NCI-H69 (cell line): Measurements from ENCODE around the gene SMAD7.

Experiments
- DNase-seq: peaks from one replicate; lab custom pipeline; 2025; lab: John Stamatoyannopoulos, UW

The SMAD7 gene

DNA sequence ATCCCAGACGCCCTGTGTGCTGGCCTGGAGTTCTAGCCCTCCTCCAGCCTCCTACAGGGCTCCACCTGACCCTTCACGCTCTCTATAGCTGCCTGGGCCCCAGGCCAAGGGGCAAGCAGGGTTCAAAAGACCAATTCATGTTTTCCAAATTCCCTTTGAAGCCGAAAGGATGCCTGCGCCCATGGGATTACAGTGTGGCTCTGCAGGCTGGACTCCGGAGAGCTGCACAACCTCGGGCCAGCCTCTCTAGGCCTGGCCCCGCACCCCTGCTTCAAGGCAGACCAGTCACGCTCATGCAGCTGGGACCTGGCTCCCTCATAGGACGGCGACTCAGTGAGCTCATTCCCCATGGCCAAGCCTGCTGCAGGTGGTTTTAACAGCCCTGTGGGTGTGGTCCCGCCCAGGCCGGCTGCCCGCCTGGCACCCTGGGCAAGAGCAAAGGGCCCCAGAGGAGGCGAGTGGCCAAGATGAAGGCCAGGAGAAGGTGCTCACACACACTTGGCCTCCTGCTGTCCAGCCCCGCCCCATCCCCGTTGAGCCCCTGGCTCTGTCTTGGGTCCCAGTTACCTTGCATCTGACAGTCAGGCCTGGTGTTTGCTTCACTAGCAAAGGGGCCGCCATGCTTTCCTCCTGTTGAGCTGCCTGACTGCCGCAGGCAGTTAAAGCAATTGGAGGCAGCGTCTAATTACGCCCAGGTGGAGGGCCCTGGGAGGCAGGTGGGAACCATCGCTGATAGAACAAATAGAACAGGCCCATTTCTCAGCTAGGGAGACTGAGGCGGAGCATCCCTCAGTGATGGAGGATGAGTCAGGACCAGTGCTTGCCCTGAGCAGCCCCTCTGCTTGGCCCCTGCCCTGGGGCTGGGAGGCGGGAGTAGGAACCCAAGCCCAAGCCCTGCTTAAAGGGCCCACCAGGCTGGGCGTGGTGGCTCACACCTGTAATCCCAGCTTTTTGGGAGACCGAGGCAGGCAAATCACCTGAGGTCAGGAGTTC lies 56.9 kb downstream of the SMAD7 start:
- DNase-seq, result peak; percentile 99

DNA sequence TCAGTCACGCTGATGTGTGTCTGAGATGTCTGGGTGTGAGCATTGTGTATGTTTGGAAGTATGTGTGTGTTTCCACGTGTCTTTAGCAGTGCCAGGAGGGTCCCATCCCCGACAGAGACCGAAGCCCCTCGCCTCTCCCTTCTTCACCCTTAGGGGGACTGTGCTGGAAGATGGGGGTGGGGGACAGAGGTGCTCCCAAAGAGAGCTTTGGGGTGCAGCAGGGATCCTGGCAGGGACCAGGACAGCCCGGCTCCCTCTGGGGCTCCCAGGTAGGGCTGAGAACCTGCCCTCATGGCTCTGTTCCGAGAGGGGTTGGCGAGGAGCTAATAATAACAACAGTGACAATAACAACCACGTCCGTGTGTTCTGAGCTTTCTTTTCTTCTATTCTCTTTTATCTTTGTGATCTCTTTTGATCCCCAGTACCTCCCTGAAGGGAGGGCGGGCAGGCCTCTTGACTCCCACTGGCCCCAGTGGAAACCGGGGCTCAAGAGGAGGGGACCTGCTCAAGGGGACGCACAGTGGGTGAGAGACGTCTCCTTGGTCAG lies 57.6 kb downstream of the SMAD7 start:
- no peak for DNase-seq

DNA sequence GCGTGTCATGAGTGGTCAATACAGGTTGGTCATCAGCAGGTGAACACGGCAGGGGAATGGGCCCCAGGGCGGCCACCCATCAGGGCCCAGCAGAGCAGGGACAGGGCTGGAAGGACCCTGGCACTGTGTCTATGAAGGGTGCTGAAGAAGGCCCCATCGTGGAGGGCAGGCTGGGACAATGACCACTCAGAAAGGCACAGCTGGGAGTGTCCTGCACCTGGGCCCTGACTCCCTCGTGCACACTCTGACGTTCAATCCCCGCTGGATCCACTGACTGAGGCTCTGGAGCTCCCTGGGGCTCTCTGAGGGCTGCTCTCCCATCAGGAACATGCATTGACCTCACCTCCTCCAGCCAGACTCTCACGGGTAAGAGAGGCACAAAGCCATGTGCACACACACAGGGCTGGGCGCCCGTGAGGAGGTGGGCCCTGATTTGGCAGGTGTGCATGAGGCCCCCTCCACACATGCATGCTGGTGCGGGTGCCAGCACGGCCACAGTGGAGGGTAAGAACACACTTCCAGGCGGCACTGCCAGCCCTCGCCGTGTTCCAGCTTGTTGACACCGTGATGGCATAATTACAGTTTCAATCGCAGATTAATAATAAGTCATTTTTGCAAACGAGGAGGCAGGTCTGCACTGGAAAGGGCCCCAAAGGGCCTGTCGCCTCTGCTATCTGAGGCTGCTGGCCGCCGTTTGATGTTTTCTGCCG lies 58.5 kb downstream of the SMAD7 start:
- DNase-seq, result peak; percentile 96

DNA sequence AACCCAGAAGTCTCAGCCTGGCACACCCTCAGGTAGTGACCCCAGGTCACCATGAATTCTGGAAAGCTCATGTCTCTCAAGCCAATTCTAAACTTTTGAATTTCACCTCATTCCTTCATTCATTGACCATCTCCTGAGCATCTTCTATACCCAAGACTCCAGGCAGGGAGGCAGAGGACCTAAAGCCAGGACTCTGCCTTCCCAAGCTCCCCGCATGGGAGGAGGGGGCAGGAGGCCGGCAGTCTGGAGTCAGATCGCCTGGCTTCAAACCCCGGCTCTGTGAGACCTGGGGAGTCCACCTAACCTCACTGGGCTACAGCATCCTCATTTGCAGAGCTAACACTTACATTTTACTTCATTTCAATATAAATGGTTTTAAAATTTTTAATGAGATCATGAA lies 59.0 kb downstream of the SMAD7 start:
- no peak for DNase-seq

DNA sequence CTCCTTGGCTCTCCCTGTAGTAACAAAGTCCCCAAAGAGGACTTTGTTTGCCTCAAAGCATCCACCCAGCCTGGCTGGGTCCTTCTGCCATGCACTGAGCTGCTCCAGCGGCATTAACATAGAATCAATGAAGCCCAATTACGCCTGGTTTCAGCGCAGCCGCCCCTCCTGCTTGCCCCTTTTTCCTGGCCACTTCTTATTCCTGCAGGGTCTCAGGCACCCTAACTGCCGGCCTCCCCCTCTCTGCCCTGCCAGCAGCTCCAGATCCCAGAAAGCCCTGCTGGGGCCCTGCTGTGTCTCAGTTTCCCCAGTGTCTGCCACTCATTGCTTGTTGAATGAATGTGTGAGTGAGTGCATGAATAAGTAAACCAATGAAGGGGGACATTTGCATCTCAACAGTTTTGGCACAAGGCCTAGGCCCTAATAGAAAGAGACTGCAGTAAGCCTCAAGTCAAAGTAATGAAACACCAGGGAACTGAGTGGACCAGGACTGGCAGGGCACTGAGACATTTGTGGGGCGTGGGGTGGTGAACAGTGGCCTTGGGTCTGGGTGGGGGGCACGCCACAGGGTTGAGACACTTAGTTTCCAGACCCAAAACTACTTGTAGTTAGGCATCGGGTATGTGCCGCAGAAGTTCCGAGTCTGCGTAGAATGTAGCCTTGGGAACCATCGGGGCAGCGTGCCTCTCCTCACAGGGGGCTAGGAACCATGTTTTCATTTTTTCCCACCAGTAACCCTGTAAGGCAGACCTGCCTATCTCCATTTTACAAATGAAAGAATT lies 60.6 kb downstream of the SMAD7 start:
- no peak for DNase-seq

DNA sequence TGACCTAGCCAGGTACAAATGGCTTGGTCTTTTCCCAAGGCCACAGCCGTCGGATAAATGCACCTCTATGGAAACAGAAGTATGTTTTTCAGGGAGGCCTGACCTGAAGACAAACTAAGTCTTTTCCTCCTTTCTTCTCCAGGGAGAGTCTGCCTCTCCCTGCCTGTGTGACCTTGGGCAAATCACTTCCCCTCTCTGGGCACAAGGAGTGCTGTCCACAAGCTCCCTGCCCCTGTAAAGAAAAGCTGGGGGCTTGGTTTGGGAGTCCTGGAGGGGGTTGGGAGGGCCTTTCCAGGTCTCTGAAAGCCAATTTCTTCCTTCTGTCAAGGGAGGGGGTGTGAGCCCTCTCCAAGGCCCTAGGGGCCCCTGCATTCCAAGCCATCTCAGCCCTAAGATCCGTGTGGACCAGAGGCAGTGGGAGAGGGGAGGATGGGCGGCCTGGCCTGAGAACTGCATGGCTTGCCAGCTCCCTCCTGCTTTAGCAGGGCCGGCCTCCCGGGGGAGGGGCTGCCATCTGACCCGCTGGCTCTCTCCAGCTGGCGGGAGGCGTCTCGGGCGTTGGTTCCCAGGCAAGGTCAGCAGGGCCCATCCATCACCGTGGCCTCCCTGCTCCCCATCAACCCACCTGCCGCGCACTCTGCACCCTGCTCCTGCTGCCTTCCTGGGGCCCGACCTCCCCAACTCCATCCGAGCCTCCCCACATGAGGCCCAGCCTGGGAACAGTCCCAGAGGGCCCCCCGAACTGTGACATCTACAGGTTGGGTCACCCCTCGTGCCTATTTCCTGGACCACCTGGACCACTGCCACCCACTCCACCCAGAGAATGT lies 61.4 kb downstream of the SMAD7 start:
- DNase-seq, result peak; percentile 45

DNA sequence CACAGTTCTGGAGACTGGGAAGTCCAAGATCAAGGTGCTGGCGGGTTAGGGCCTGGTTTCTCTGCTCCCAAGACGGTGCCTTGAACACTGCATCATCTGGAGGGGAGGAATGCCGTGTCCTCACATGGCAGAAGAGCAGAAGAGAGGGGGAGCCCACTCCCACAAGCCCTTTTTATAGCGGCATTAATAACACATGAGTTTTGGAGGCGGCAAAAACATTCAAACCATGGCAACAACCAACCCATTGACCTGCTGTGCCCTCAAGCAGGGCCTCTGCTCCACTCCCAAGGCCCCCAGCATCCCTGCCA lies 62.0 kb downstream of the SMAD7 start:
- DNase-seq, result no peak

DNA sequence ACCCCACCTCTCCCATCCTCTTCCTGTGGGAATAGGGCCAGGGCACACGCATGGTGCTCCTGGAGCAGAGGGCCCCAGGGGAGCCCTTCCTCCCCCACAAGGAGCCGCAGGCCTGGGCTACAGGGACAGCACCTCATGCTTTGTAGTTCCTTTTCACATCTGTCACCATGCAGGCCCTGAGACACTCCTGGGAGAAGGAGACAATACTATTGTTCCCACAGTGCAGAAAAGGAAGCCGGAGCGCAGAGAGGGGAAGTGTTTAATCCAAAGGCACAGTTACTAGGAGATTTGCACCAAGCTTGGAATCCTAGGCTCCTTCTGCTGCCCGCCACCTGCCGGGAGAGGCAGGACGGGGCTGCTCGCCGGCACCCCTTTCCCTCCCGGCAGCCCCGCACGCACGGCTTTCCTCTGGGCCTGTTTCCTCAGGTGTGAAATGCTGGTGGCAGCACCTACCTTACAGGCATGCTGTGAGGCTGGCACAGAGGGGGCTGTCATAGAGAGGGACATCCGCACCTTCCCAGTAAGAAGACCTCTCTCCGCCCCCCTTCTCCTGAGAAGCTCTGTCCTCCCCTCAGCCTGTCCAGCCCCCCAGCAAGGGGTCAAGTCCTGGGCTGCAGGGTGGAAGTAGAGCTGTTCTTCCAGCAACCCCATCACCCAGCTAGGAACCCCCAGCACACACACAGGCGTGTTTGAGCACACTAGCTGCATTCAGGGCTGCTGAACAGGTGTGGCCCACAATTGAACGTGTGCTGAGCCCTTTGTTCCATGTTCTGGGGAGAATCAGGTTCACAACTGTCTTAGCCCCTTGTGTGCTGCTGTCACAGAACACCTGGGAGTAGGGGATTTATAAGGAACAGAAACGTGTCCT lies 62.6 kb downstream of the SMAD7 start:
- peak; percentile 41 for DNase-seq

DNA sequence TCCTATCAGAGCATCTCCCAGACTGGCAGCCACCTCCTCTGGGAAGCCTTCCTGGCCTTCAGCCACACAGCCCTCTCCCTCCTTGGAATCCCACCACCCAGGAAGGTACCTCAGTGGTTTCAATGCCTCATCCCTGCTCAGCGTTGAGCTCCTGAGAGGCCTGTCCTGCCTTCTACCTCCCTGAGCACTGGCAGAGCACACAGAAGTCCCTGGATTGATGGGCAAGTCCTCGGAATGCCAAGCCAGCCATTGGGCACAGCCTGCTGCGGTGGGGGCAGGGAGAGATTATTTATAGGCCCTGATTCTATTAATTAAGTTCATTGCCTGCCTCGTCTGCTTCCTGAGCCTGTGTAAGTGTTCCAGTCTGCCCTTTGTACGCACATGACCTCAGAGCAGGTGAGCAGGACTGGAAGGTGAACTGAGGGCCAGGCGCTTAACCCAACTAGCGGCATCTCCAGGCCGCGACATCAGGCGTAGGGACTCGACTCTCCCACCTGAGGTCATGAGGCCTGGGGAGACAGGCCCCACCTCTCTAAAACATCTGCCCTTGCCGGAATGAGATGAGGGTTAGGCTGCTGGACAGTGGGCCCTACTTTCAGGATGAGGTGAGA lies 63.4 kb downstream of the SMAD7 start:
- DNase-seq, result no peak

DNA sequence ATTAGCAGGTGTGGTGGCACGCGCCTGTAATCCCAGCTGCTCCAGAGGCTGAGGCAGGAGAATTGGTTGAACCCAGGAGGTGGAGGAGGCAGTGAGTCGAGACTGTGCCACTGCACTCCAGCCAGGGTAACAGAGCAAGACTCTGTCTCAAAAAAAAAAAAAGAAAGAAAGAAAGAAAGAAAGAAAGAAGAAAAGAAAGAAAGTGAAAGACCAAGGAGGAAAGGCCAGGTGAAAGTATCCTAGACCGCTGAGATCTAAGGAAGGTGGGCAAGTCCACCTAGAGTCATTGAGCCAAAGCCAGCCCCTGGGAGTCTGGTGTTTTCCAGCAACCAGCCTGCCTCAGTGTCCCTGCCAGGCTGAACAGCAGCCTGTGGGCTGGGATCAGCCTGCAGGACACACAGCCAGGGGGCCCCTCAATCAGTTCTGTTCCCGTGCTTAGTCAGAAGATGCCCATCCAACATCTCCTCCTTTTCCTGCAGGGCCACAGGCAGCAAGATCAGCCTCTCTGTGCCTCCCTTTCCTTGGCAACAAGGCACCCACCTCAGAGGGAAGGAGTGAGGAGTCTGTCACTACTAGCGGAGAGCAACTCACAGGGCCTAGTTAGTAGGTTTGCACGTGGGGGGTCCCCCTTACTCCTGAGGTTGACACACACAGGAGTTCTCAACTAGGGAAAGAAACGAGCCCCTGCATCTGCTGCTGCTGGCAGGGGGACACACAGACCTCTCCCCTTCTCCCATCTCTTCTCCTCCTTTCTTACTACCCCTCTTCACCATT lies 64.1 kb downstream of the SMAD7 start:
- no peak for DNase-seq

DNA sequence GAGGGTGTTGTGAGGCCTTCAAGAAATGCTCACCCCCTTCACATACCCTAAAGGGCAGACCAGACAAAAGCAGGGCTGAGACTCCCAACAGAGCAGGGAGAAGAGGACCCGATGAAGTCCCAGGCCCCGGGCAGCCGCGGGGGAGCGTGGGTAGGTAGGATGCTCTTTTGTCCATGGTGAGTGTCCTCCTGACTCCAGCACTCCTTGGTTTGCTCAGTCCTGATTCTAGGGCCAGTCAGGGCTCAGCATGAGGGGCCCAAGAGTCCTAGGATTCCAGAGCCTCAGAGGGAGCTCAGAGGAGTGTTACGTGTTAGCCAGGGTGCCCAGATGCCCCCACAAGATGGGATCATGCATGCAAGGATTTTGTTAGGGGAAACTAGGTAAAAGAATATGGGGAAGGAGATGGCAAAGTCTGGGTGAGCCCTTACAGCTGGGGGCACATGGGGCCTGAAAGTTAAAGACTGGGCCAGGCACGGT lies 64.8 kb downstream of the SMAD7 start:
- no peak for DNase-seq

DNA sequence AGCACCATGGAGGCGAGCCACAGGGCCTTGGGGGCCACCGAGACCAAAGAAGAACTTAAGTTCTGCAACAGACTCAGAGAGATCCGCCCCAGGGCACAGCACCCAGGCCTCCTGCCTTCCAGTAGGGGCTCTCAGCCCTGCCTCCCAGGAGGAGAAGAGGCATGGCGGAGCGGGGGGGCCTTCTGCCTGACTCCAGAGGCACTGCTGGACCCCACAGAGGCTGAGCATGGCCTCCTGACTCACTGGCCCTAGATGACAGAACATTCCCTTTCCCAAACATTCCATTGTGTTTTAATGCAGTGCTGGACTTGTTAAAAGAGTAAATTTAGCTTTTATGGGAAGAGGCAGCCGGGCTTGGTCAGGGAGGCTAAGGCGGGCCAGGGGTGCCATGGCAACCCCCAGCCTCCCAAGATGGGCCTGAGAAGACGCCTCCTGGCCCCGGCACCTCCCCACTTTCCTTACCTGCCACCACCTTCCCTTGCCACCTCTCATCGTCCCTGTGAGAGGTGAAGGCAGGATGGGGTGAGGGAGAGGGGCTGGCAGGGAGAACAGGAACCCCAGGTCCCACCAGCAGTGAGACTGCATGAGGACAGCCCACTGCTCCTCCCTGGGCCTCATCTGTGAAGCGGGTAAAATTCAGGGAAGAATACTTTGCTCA lies 65.4 kb downstream of the SMAD7 start:
- no peak for DNase-seq

DNA sequence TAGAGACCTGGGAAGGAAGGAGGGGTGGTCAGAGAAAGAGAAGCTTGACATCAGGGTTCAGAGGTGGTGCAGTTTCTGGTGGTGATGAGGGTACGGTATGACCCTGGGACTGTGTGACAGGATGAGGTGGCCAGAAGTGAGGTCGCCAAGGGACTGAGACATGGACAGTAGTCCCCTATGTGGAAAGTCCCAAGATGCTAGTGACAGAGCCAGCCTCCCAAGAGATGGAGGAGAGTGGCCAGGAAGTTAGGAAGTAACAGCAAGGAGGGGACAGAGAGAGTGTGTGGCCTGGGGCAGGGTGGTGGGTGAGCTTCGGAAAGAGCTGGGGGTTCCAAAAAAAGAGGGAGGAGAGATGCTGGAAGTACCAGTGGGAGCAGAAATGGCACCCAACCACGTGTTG lies 66.0 kb downstream of the SMAD7 start:
- no peak for DNase-seq

DNA sequence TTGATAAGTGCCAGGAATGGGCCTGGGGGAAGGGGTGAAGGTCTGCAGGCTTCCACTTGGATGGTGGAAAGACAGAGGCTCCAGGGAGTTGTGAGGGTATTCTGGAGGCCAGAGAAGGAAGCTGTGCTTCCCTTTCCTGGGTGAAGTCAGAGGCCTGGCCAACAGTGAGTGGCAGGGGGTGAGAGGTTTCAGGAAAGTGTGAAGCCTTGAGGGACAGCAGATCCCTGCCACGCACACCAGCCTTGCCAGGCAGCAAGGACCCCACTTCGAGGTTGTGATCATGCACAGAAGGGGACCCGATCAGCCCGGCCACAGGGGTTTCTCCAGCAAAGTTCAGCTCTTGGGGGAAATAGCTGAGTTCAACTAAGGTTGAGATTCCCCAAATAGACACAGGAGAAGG lies 66.5 kb downstream of the SMAD7 start:
- peak; percentile 48 for DNase-seq

DNA sequence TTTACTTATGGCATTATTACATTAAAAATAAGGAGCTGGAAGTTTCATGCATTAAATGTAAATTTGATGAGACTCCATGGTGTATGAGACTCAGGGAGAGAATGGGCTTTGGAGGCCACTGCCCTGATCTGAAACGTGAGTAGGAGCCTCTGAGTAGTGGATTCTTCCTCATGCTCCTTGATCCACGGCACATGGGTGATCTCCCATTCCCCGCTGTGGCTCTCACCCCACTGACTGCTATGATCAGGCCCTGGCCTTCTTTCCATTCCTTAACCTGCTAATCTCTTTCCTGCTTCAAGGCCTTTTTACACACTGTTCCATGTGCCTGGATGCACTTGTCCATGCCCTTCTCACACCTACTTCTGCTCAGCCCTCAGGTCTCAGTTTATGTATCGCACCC lies 68.4 kb downstream of the SMAD7 start:
- DNase-seq, result no peak

DNA sequence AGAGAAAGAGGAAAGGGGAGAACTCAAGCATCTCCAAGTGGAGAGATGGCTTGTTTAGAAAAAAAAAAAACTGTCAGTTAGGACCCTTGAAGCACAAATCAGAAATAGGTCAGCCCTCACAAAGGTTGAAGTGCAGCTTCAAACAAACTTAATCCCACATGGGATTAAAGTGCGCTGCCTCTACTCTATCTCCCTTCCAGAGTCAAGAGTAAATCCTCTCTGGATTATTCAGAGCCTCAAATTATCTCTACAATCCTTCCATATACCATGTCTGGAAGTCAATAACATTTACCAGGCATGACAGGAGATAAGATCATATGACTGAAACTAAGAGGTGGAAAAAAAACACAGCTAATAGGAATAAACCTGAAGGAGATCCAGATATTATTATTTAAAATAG lies 69.8 kb downstream of the SMAD7 start:
- no peak for DNase-seq

DNA sequence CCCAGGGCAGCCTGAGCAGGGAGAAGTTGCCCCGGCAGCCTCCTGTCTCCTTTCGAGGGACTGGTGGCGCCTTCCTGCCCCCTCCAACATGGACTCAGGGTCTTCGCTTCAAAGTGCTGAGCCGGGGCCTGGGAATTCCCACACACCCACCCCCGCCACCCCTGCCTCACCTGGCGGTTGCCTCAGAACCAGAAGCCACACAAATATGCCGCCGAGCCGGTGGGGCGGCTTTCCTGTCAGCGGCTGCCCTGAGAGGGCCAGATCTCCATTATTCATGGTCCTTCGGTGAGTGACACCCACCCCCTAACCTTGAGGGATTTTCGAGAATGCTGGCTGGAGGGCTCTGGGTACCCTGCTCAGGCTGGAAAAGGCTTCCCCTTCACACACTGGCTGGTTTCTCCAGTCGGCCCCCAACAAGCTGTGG lies 71.7 kb downstream of the SMAD7 start:
- no peak for DNase-seq

DNA sequence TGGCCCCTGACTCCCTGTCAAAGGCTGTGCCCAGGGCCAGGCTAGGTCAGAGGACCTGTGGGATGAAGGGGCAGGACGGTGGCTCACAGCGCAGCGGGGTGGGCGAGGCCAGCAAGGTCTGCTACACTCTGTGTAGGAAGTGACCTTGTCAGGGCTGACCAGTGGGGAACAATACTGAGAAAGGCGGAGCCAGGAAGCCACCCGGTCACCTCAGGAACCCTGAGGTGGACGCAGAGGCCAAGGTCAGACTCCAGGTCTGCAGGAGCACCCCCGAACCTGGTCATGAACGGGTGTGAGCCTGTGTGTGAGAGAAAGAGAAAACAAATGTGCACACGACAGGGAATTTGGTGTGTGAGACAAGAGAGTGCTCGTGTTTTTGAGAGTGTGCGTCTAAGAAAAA lies 72.3 kb downstream of the SMAD7 start:
- no peak for DNase-seq

DNA sequence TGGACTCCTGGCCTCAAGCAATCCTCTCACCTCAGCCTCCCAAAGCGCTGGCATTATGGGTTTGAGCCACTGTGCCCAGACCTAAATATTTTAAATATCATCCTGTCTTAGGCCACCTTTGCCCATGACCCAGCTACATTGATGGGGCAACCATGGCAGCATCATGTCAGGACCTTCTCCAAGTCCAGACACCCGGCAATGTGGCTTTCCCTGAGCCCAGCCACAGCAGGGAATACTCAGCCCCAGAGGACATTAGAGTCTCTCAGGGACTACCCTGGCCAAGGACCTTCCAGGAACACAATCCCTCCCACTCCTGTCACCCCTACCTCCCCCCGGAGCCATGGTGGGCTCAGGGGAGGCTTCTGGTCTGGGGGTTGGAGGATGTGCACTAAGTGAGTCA lies 72.8 kb downstream of the SMAD7 start:
- no peak for DNase-seq
